Cardiac fibroblast (primary cell): Measurements from ENCODE around the gene TSPAN9.

ENCODE experiments used
- DNase-seq, 2 donors: peaks; one replicate each; pipeline versions ENCODE4 v3.0.0 to v3.0.0-alpha.2; 2010; ENCODE audit warnings: low read depth in 2 of 2
- H3K4me3 ChIP-seq, 2 donors: replicated peaks in 1 of 2; 1 replicate in 1 of 2; 2 replicates in 1 of 2; pipeline ENCODE4 v1.5.1; 2011; ENCODE audit warnings: low read depth in 2 of 2, low read length in 2 of 2, mild to moderate bottlenecking in 2 of 2, moderate library complexity in 1 of 2
- CTCF ChIP-seq: IDR thresholded peaks from one replicate; pipeline ENCODE4 v1.5.1; 2011; ENCODE audit warnings: low read depth, mild to moderate bottlenecking, low read length, inconsistent platforms

Gene TSPAN9

GRCh38 chr12:3077572-3078081, 448 bp downstream of the TSPAN9 start:
- H3K4me3 ChIP-seq = peak overlapping the region; percentile 81 to 84
- TF ChIP-seq CTCF = no peak
- peak; percentile 56 to 72 for DNase-seq

GRCh38 chr12:3078086-3078820, 1.1 kb downstream of the TSPAN9 start:
- no peak for DNase-seq
- H3K4me3 ChIP-seq = peak overlapping the region; percentile 81 to 84
- TF ChIP-seq CTCF = no peak

- DNase-seq = no peak
- no peak for TF ChIP-seq CTCF
- no peak overlapping the region for H3K4me3 ChIP-seq
These were observed 3.9 kb downstream of the TSPAN9 start for GRCh38 chr12:3081091-3081490.

- no peak overlapping the region for H3K4me3 ChIP-seq
- DNase-seq = no peak
- no peak for TF ChIP-seq CTCF
These were observed 4.7 kb downstream of the TSPAN9 start for GRCh38 chr12:3081886-3082285.

GRCh38 chr12:3083241-3083920, 6.2 kb downstream of the TSPAN9 start:
- no peak for TF ChIP-seq CTCF
- DNase-seq = no peak

GRCh38 chr12:3083921-3084347, 6.8 kb downstream of the TSPAN9 start:
- no peak overlapping the region for H3K4me3 ChIP-seq
- TF ChIP-seq CTCF = no peak
- peak; percentile 36 to 61 for DNase-seq

More at GRCh38 chr12:3083241-3083920, 6.2 kb downstream of the TSPAN9 start:
- no peak overlapping the region for H3K4me3 ChIP-seq
